Sciatic nerve (tissue), 2 donors: Measurements from ENCODE around the gene SERPINC1. TPM values are rescaled to one million over a fixed set of nuclear protein-coding genes. Genes with fewer than 3 reads are reported as not detected.
"Not testable (repeated sequence)": the region's sequence is repeated elsewhere in the genome, so short reads cannot be mapped to it uniquely, and the experiment has no call there.

Experiments
- ATAC-seq: fragments of 200-7000 bp; cut with Tn5 transposase; one replicate; pipeline ENCODE4 v1.9.1; 2020; ENCODE audit warnings: mild to moderate bottlenecking, moderate library complexity
- DNase-seq: peaks from one replicate; pipeline ENCODE4 v3.0.0-alpha.2; 2020; ENCODE audit warnings: low spot score
- intact Hi-C: fragments of 100-400 bp; cut with DNase I; formaldehyde crosslinking; loops from one replicate; pipeline ENCODE4 v1.14.2; 2022
- total RNA-seq: library from RNA; stranded (reverse); fragmentation: NEBNext Ultra II Directional; extraction: Animal tissue kit (Norgen Biotek cat#: 25700); gene quantifications from one replicate; pipeline ENCODE4 v1.2.1, GENCODE V29; 2021
- donor health status: DM: no; HTN: no; CAD: no.
- donor health status: DM: no; HTN: no; CAD: no.

Gene SERPINC1
- total RNA-seq, 1 donor from 2014 or later, result not detected

- DNase-seq, result no peak
- ATAC-seq, result no peak
- intact Hi-C loops, result no loop called here
Measured at GRCh38 chr1:173866413-173867115, 50.6 kb downstream of the SERPINC1 start.

DNA sequence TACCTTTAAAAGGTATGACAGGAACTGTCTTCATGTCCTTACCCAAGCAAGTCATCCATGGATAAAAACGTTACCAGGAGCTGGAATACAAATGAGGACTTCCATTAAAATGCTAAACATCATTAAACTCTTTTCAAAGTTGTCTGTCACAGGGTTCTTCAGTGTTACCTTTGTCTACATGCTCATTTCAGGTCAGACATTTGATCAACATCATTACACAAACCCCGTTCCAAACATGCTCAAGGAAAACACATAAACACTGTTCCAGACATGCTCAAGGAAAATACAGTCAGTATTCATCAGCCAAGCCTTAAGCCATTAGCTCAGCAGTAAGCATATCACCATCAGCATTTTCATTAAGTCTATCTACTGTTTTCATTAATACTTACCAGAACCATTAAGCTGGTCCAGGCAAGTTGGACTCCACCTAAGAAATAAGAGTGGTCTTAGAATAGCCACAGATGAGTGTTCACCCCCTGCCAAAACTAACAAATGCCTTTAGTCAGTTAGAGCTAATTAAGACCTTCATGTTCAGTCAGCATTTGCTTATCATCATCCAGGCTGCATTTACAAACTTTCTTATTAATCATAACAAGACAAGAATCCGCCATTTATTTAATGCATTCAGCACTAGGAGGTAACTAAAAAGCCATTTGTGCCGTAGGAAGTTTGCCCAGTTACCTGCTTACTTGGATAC is 51.5 kb downstream of the SERPINC1 start:
- intact Hi-C loops, result no loop called here
- DNase-seq (no peak), ATAC-seq (no peak)

- no peak for DNase-seq
- ATAC-seq, result no peak
- intact Hi-C loops, result no loop called here
Measured at GRCh38 chr1:173864179-173864867, 52.8 kb downstream of the SERPINC1 start.

DNA sequence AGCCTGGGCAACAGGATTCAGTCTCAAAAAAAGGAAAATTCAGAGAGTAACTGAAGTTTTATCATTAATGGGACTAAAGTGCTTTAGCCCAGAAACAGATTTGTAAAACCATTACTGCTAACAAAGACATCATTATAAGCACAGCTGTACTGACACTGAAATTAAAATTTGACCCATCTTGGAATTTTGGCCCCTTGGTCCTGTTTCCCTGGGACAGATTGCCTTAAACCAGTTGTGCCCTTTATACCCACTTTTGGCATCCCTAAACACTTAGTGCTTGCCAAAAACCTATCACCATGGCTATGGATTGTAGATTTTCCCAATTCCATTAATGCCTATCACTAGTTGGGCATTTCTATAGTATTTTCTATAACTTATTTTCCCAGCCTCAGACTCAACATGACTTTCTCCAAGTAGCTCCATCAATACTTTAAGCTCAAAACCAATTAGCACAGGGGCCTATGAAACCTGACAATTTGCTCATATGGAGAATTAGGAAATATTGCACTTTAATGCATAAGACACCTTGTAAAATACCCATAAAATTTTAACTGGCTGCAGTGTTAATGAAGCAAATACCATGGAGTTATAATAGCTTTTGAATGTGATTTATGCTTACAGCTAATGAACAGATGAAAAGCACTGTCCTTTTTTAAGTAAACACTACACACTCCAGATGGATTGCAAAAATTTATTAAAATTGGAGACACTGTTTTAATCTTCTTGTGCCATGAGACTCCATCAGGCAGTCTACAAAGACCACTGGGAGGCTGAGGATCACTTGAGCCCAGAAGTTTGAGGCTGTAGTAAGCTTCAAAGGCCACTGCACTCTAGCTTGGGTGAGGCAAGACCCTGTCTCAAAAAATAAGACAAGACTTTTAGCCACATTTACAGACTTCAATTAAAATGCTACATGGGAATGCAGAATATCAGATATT is 53.6 kb downstream of the SERPINC1 start:
- ATAC-seq (no peak), DNase-seq (no peak)
- intact Hi-C loops, result no loop called here

GRCh38 chr1:173862769-173863223 is 54.3 kb downstream of the SERPINC1 start:
- ATAC-seq, result no peak
- no peak for DNase-seq
- intact Hi-C loops, result no loop called here

DNA sequence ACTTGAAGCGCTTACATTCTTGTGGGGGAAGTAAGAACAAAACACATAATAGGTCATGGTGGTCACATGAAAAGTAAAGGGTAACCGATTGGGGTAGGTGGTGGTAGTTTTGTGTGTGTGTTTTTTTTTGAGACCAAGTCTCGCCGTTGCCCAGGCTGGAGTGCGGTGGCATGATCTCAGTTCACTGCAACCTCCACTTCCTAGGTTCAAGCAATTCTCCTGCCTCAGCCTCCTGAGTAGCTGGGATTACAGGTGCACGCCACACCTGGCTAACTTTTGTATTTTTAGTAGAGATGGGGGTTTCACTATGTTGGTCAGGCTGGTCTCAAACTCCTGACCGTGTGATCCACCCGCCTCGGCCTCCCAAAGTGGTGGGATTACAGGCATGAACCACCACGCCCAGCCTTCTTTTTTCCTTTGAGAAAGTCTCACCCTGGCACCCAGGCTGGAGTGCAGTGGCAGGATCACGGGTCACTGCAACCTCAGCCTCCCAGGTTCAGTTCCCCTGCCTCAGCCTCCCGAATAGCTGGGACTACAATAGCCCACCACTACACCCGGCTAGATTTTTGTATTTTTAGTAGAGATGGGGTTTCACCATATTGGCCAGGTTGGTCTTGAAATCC is 54.9 kb downstream of the SERPINC1 start:
- DNase-seq, ATAC-seq, intact Hi-C loops: not testable (repeated sequence)

GRCh38 chr1:173861731-173862145 is 55.4 kb downstream of the SERPINC1 start:
- DNase-seq (no peak), ATAC-seq (no peak)
- intact Hi-C loops, result no loop called here

DNA sequence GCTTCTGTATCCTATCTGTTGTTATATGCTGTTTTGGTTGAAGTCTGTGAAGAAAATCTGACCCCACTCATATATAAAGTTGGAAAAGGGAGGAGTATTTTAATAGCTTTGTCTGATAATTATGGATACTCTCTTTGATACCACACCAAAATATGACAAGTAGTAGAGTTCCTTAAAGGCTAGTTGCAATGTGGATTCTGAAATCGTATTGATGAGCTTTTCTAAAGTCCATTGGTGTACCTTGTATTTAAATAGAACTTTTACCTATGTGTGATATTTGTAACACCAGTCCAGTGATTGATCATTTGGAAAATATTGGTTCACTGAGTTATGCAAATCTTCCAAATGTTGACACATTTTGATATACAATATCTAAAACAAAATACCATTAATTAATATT is 57.1 kb downstream of the SERPINC1 start:
- intact Hi-C loops, result no loop called here
- no peak for DNase-seq
- no peak for ATAC-seq

GRCh38 chr1:173859547-173859946 is 57.6 kb downstream of the SERPINC1 start:
- intact Hi-C loops, ATAC-seq, DNase-seq: not testable (repeated sequence)

DNA sequence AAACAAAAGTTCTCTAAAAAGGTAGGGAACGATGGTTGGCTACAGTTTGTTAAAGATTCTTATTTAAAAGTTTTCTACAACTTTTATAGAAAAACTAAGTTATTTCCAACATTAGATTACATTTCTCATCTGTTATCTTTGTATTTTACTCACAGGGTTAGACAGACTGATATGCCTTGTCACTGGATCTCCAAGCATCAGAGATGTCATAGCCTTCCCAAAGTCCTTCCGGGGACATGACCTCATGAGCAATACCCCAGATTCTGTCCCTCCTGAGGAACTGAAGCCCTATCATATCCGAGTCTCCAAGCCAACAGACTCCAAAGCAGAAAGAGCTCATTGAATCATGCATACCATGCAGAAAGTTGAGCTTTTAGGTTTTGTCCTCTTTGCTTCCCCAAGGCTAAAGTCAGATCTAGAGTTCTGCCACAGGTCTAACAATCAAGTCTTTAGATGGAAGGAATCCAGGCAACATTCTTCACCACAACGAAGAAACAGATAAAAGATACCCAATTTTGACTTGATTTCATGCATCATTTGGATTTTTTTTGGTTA is 59.7 kb downstream of the SERPINC1 start:
- intact Hi-C loops, result no loop called here
- no peak for ATAC-seq

GRCh38 chr1:173856903-173857302 is 60.2 kb downstream of the SERPINC1 start:
- DNase-seq (no peak), ATAC-seq (no peak)
- intact Hi-C loops, result no loop called here

More for the DNA sequence above, 59.7 kb downstream of the SERPINC1 start:
- DNase-seq, result no peak

GRCh38 chr1:173856014-173856413 is 61.1 kb downstream of the SERPINC1 start:
- ATAC-seq (no peak), DNase-seq (no peak)
- intact Hi-C loops, result no loop called here

Other genes with a start within 250 kb of the SERPINC1 start
- 1.5 TPM for gene ANKRD45, start 247.5 kb downstream of the SERPINC1 start, total RNA-seq
- 33.4 TPM for gene KLHL20, start 202.3 kb downstream of the SERPINC1 start, total RNA-seq
- 10.2 TPM for gene DARS2, start 92.7 kb downstream of the SERPINC1 start, total RNA-seq
- 6.2 TPM for gene CENPL, start 92.4 kb downstream of the SERPINC1 start, total RNA-seq
- 340 TPM for gene GAS5, start 49.3 kb downstream of the SERPINC1 start, total RNA-seq
- 26.5 TPM for gene ZBTB37, start 48.9 kb downstream of the SERPINC1 start, total RNA-seq
- 47.6 TPM for gene RC3H1, start 105.0 kb upstream of the SERPINC1 start, total RNA-seq
- gene RABGAP1L, start 242.2 kb upstream of the SERPINC1 start, total RNA-seq, result 59.6 TPM